GM23338 (cell line): ENCODE results near the gene NR2C1. TPM values are rescaled to one million over a fixed set of nuclear protein-coding genes. Genes with fewer than 3 reads are reported as not detected.

Experiments
- ATAC-seq: fragments of 200-7000 bp; cut with Tn5 transposase; 3 replicates; pipeline ENCODE4 v1.9.1; 2020
- DNase-seq: peaks from one replicate; pipeline ENCODE4 v3.0.0-alpha.2; 2015; ENCODE audit warnings: low spot score
- H2AFZ ChIP-seq: fragments of 200-600 bp; sonication (generic); 2 replicates; pipeline ENCODE4 v1.8.0; 2016; ENCODE audit warnings: antibody characterized with exemption, mild to moderate bottlenecking, moderate library complexity
- H3F3A ChIP-seq: fragments of 200-600 bp; sonication (generic); replicated peaks from 2 replicates; pipeline ENCODE4 v1.8.0; 2017; ENCODE audit warnings: antibody characterized with exemption, mixed run types, low read depth
- H3K27ac ChIP-seq: fragments of 200-600 bp; sonication (generic); 2 replicates; pipeline ENCODE4 v1.6.1; 2016; ENCODE audit warnings: low read depth
- H3K27me3 ChIP-seq: fragments of 200-600 bp; sonication (generic); 2 replicates; pipeline ENCODE4 v1.8.0; 2016; ENCODE audit warnings: mild to moderate bottlenecking, mixed run types, moderate library complexity; ENCODE audit not compliant: insufficient read depth
- H3K36me3 ChIP-seq: fragments of 200-600 bp; sonication (generic); 2 replicates; pipeline ENCODE4 v1.8.0; 2016; ENCODE audit warnings: mild to moderate bottlenecking; ENCODE audit not compliant: insufficient read depth
- H3K4me1 ChIP-seq: fragments of 200-600 bp; sonication (generic); 2 replicates; pipeline ENCODE4 v1.8.0; 2016; ENCODE audit warnings: mild to moderate bottlenecking, moderate library complexity; ENCODE audit not compliant: insufficient read depth
- H3K4me2 ChIP-seq: fragments of 200-600 bp; sonication (generic); 2 replicates; pipeline ENCODE4 v1.7.1; 2017; ENCODE audit warnings: mixed run types
- H3K4me3 ChIP-seq: fragments of 200-600 bp; sonication (generic); 2 replicates; pipeline ENCODE4 v1.6.1; 2016; ENCODE audit warnings: mixed run types
- H3K79me2 ChIP-seq: fragments of 200-600 bp; sonication (generic); replicated peaks from 2 replicates; pipeline ENCODE4 v1.8.0; 2017; ENCODE audit warnings: mild to moderate bottlenecking; ENCODE audit not compliant: insufficient read depth
- H3K9me2 ChIP-seq: fragments of 200-600 bp; sonication (generic); 2 replicates; pipeline ENCODE4 v1.8.0; 2017; ENCODE audit not compliant: insufficient read depth
- H4K20me1 ChIP-seq: fragments of 200-600 bp; sonication (generic); replicated peaks from 2 replicates; pipeline ENCODE4 v1.8.0; 2017; ENCODE audit warnings: mild to moderate bottlenecking; ENCODE audit not compliant: insufficient read depth
- H3K27ac Mint-ChIP-seq: 2 replicates; pipeline ENCODE4 v1.8.0; 2020; ENCODE audit warnings: inconsistent platforms, mild to moderate bottlenecking, moderate library complexity, mixed read lengths
- H3K27me3 Mint-ChIP-seq: 3 replicates; pipeline ENCODE4 v1.8.0; 2022; ENCODE audit warnings: low read depth, mild to moderate bottlenecking, moderate library complexity, mixed read lengths, inconsistent platforms; ENCODE audit not compliant: insufficient read depth, poor library complexity
- H3K36me3 Mint-ChIP-seq: 3 replicates; pipeline ENCODE4 v1.8.0; 2021; ENCODE audit warnings: low read depth, mild to moderate bottlenecking, inconsistent platforms, moderate library complexity, mixed read lengths
- H3K4me1 Mint-ChIP-seq: 3 replicates; pipeline ENCODE4 v1.8.0; 2020; ENCODE audit warnings: mild to moderate bottlenecking, inconsistent platforms, mixed read lengths
- H3K4me3 Mint-ChIP-seq: 3 replicates; pipeline ENCODE4 v1.8.0; 2021; ENCODE audit warnings: moderate library complexity, mild to moderate bottlenecking, inconsistent platforms, mixed read lengths
- H3K9me3 Mint-ChIP-seq: 3 replicates; pipeline ENCODE4 v1.8.0; 2020; ENCODE audit warnings: moderate library complexity, mild to moderate bottlenecking, inconsistent platforms, mixed read lengths
- CREB1 ChIP-seq: fragments of 250-450 bp; sonication (Bioruptor Pico); IDR thresholded peaks from 2 replicates; pipeline ENCODE4 v1.5.0; 2020; ENCODE audit warnings: low read depth, mild to moderate bottlenecking, moderate library complexity
- ETS1 ChIP-seq: IDR thresholded peaks from 2 replicates; pipeline ENCODE4 v1.6.1; 2016; ENCODE audit warnings: antibody characterized with exemption
- JUNB ChIP-seq: IDR thresholded peaks from one replicate; pipeline ENCODE4 v1.6.1; 2016; ENCODE audit warnings: antibody characterized with exemption; ENCODE audit not compliant: unreplicated experiment
- POLR2AphosphoS5 ChIP-seq: IDR thresholded peaks from 2 replicates; pipeline ENCODE4 v1.6.1; 2016; ENCODE audit warnings: antibody characterized with exemption, low read depth
- STAT1 ChIP-seq: IDR thresholded peaks from one replicate; pipeline ENCODE4 v1.6.1; 2016; ENCODE audit warnings: antibody characterized with exemption; ENCODE audit not compliant: unreplicated experiment
- ZNF114 ChIP-seq: fragments of 250-450 bp; sonication (Bioruptor Pico); IDR thresholded peaks from 2 replicates; pipeline ENCODE4 v1.5.0; 2020; ENCODE audit warnings: mild to moderate bottlenecking, moderate library complexity
- ZNF331 ChIP-seq: fragments of 250-450 bp; sonication (Bioruptor Pico); IDR thresholded peaks from 2 replicates; pipeline ENCODE4 v1.5.0; 2020; ENCODE audit warnings: low read depth, mild to moderate bottlenecking, moderate library complexity
- polyA plus RNA-seq: library from polyadenylated mRNA; unstranded; fragments of >200 nt; fragmentation: Nextera tagmentation; extraction: Ambion mirVana; gene quantifications from 2 replicates; pipeline ENCODE4 v1.2.1, GENCODE V29; 2016
- total RNA-seq: library from RNA; depleted of rRNA; stranded (reverse); fragments of >200 nt; shearing (Covaris generic); gene quantifications from 2 replicates; pipeline ENCODE4 v1.2.3, GENCODE V29; 2014
- TF ChIP-seq, protein P1 (sequence below): IDR thresholded peaks from one replicate; pipeline ENCODE4 v1.6.1; 2018; ENCODE audit warnings: antibody characterized with exemption; ENCODE audit not compliant: unreplicated experiment
- TF ChIP-seq, protein P2 (sequence below): fragments of 250-450 bp; sonication (Bioruptor Pico); IDR thresholded peaks from 2 replicates; pipeline ENCODE4 v1.5.0; 2020; ENCODE audit warnings: mild to moderate bottlenecking, moderate library complexity
- TF ChIP-seq, protein P3 (sequence below), 2 experiments: fragments of 200-600 bp in 1 of 2; sonication (generic) in 1 of 2; conservative IDR thresholded peaks; 2 replicates each; pipeline versions ENCODE4 v1.5.1 to v1.6.1; 2016 to 2017; ENCODE audit warnings: antibody characterized with exemption in 2 of 2, low read depth in 2 of 2, mild to moderate bottlenecking in 2 of 2, moderate library complexity in 1 of 2

The NR2C1 gene
- total and polyA plus RNA-seq, 2 experiments from 2014 or later, result 41.1 to 45.3 TPM

DNA sequence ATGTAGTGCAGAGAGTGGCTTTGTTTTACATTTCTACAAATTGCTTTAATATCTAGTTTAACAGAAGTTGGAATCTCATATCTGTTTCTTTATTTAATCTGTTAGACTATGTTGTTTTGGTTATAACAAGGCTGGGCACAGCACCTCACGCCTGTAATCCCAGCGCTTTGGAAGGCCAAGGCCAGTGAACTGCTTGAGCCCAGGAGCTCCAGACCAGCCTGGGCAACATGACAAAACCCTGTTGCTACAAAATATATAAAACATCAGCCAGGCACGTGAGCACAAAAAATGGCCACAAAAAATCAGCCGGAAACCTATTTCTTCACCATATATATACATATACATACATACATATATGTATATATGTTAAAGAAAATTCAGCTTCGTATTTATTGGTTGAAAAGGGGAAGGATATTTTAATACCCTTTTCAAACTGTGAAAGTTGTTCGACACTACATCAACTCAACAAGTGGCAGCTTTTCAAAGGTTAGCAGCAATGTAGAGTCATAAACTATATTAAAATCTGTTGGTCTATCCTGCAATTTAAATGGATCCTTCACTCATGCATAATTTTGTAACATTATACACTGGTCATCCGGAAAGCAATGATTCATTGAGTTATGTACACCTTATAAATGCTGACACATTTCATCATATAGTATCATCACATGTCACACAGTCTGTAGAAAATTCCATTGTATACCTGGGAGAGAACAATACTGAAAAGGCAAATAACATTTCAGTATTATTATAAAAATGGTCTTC is 7.1 kb downstream of the NR2C1 start (continued):
- TF ChIP-seq, protein P1, sequence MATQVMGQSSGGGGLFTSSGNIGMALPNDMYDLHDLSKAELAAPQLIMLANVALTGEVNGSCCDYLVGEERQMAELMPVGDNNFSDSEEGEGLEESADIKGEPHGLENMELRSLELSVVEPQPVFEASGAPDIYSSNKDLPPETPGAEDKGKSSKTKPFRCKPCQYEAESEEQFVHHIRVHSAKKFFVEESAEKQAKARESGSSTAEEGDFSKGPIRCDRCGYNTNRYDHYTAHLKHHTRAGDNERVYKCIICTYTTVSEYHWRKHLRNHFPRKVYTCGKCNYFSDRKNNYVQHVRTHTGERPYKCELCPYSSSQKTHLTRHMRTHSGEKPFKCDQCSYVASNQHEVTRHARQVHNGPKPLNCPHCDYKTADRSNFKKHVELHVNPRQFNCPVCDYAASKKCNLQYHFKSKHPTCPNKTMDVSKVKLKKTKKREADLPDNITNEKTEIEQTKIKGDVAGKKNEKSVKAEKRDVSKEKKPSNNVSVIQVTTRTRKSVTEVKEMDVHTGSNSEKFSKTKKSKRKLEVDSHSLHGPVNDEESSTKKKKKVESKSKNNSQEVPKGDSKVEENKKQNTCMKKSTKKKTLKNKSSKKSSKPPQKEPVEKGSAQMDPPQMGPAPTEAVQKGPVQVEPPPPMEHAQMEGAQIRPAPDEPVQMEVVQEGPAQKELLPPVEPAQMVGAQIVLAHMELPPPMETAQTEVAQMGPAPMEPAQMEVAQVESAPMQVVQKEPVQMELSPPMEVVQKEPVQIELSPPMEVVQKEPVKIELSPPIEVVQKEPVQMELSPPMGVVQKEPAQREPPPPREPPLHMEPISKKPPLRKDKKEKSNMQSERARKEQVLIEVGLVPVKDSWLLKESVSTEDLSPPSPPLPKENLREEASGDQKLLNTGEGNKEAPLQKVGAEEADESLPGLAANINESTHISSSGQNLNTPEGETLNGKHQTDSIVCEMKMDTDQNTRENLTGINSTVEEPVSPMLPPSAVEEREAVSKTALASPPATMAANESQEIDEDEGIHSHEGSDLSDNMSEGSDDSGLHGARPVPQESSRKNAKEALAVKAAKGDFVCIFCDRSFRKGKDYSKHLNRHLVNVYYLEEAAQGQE, result no peak

DNA sequence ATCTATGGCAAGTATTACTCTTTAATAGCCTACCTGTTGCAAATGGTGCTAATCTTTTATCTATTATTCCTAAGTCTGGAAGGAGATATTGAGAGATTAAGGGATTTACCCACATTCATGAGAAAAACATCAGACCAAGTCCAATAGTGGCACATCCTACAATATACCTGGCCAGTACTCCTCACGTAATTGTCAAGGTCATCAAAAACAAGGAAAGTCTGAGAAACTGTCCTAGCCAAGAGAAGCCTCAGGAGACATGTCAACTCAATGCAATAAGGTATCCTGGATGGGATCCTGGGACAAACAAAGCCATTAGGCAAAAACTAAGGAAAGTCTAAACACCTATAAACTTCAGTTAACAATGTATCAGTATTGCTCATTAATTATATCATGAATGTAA is 12.5 kb downstream of the NR2C1 start:
- H3K9me3 Mint-ChIP-seq, result no peaks in the 10 kb centered on the region
- DNase-seq (no peak), ATAC-seq (no peak)
- Histone ChIP-seq H3K4me1 (no peaks in the 10 kb centered on the region), H2AFZ (no peak overlapping the region), H3K9me2 (no peaks in the 10 kb centered on the region), H4K20me1 (no peaks in the 10 kb centered on the region), H3K27ac (no peak overlapping the region), H3K27me3 (no peaks in the 10 kb centered on the region), H3K4me2 (no peak overlapping the region), H3K36me3 (peaks cover 67% of the 10 kb centered on the region), H3K4me3 (no peak overlapping the region), H3K79me2 (peaks cover 11% of the 10 kb centered on the region; the same call in 1 of the 2 replicates), H3F3A (no peaks in the 10 kb centered on the region)
- H3K4me1 Mint-ChIP-seq, result no peaks in the 10 kb centered on the region
- H3K36me3 Mint-ChIP-seq, result peaks cover 59% of the 10 kb centered on the region
- H3K27me3 Mint-ChIP-seq, result no peaks in the 10 kb centered on the region
- TF ChIP-seq ZNF114 (no peak), JUNB (no peak), POLR2AphosphoS5 (no peak), ETS1 (no peak), CREB1 (CRISPR knock-in tag) (no peak), ZNF331 (CRISPR knock-in tag) (no peak), STAT1 (no peak)
- TF ChIP-seq, protein P2, sequence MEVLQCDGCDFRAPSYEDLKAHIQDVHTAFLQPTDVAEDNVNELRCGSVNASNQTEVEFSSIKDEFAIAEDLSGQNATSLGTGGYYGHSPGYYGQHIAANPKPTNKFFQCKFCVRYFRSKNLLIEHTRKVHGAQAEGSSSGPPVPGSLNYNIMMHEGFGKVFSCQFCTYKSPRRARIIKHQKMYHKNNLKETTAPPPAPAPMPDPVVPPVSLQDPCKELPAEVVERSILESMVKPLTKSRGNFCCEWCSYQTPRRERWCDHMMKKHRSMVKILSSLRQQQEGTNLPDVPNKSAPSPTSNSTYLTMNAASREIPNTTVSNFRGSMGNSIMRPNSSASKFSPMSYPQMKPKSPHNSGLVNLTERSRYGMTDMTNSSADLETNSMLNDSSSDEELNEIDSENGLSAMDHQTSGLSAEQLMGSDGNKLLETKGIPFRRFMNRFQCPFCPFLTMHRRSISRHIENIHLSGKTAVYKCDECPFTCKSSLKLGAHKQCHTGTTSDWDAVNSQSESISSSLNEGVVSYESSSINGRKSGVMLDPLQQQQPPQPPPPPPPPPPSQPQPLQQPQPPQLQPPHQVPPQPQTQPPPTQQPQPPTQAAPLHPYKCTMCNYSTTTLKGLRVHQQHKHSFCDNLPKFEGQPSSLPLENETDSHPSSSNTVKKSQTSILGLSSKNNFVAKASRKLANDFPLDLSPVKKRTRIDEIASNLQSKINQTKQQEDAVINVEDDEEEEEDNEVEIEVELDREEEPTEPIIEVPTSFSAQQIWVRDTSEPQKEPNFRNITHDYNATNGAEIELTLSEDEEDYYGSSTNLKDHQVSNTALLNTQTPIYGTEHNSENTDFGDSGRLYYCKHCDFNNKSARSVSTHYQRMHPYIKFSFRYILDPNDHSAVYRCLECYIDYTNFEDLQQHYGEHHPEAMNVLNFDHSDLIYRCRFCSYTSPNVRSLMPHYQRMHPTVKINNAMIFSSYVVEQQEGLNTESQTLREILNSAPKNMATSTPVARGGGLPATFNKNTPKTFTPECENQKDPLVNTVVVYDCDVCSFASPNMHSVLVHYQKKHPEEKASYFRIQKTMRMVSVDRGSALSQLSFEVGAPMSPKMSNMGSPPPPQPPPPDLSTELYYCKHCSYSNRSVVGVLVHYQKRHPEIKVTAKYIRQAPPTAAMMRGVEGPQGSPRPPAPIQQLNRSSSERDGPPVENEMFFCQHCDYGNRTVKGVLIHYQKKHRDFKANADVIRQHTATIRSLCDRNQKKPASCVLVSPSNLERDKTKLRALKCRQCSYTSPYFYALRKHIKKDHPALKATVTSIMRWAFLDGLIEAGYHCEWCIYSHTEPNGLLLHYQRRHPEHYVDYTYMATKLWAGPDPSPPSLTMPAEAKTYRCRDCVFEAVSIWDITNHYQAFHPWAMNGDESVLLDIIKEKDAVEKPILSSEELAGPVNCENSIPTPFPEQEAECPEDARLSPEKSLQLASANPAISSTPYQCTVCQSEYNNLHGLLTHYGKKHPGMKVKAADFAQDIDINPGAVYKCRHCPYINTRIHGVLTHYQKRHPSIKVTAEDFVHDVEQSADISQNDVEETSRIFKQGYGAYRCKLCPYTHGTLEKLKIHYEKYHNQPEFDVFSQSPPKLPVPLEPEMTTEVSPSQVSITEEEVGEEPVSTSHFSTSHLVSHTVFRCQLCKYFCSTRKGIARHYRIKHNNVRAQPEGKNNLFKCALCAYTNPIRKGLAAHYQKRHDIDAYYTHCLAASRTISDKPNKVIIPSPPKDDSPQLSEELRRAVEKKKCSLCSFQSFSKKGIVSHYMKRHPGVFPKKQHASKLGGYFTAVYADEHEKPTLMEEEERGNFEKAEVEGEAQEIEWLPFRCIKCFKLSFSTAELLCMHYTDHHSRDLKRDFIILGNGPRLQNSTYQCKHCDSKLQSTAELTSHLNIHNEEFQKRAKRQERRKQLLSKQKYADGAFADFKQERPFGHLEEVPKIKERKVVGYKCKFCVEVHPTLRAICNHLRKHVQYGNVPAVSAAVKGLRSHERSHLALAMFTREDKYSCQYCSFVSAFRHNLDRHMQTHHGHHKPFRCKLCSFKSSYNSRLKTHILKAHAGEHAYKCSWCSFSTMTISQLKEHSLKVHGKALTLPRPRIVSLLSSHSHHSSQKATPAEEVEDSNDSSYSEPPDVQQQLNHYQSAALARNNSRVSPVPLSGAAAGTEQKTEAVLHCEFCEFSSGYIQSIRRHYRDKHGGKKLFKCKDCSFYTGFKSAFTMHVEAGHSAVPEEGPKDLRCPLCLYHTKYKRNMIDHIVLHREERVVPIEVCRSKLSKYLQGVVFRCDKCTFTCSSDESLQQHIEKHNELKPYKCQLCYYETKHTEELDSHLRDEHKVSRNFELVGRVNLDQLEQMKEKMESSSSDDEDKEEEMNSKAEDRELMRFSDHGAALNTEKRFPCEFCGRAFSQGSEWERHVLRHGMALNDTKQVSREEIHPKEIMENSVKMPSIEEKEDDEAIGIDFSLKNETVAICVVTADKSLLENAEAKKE, result no peak
- TF ChIP-seq, protein P3, sequence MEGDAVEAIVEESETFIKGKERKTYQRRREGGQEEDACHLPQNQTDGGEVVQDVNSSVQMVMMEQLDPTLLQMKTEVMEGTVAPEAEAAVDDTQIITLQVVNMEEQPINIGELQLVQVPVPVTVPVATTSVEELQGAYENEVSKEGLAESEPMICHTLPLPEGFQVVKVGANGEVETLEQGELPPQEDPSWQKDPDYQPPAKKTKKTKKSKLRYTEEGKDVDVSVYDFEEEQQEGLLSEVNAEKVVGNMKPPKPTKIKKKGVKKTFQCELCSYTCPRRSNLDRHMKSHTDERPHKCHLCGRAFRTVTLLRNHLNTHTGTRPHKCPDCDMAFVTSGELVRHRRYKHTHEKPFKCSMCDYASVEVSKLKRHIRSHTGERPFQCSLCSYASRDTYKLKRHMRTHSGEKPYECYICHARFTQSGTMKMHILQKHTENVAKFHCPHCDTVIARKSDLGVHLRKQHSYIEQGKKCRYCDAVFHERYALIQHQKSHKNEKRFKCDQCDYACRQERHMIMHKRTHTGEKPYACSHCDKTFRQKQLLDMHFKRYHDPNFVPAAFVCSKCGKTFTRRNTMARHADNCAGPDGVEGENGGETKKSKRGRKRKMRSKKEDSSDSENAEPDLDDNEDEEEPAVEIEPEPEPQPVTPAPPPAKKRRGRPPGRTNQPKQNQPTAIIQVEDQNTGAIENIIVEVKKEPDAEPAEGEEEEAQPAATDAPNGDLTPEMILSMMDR (conservative IDR thresholded peaks at IDR 0.05; ENCODE audit: low read depth in 2 of 2), result no peak
- no peak overlapping the region for H3K4me3 Mint-ChIP-seq
- H3K27ac Mint-ChIP-seq, result no peak overlapping the region
